K562 (cell line): Measurements from ENCODE around the gene LYPD5. TPM values are rescaled to one million over a fixed set of nuclear protein-coding genes. Genes with fewer than 3 reads are reported as not detected.

Experiments used
- ATF1 ChIP-seq, 2 experiments: fragments of 450-650 bp in 1 of 2; IDR thresholded peaks; 2 replicates each; pipeline ENCODE4 v1.6.1; 2016; ENCODE audit warnings: missing compliant biosample characterization in 1 of 2, missing genetic modification characterization in 1 of 2
- CBX3 ChIP-seq, 2 experiments: IDR thresholded peaks; 1 replicate in 1 of 2; 2 replicates in 1 of 2; pipeline ENCODE4 v1.6.1; 2012; ENCODE audit warnings: inconsistent platforms in 2 of 2, low read length in 2 of 2, borderline replicate concordance in 1 of 2, control low read depth in 1 of 2
- EHMT2 ChIP-seq: fragments of 450-650 bp; IDR thresholded peaks from 2 replicates; pipeline ENCODE4 v1.6.1; 2018; ENCODE audit warnings: antibody characterized with exemption
- ETV5 ChIP-seq: sonication (generic); formaldehyde crosslinking; IDR thresholded peaks from 2 replicates; pipeline ENCODE4 v1.4.0; 2020; ENCODE audit warnings: low read depth, mild to moderate bottlenecking, missing genetic modification reagents
- PCBP1 ChIP-seq: fragments of 200-400 bp; formaldehyde crosslinking; IDR thresholded peaks from 2 replicates; pipeline ENCODE4 v1.6.1; 2018; ENCODE audit warnings: mild to moderate bottlenecking, low read depth, low read length; ENCODE audit not compliant: poor library complexity, severe bottlenecking
- PHF20 ChIP-seq: fragments of 450-650 bp; IDR thresholded peaks from 2 replicates; pipeline ENCODE4 v1.6.1; 2018; ENCODE audit not compliant: partially characterized antibody
- RNF2 ChIP-seq: sonication (generic); IDR thresholded peaks from 2 replicates; pipeline ENCODE4 v1.6.1; 2016
- TCF7L2 ChIP-seq: fragments of 150-350 bp; IDR thresholded peaks from 2 replicates; pipeline ENCODE4 v1.6.1; 2016; ENCODE audit warnings: low read depth, mild to moderate bottlenecking, low read length, moderate library complexity
- XRCC4 ChIP-seq: IDR thresholded peaks from one replicate; pipeline ENCODE4 v1.6.1; 2011; ENCODE audit not compliant: insufficient read depth, insufficient read length; ENCODE audit errors: extremely low read depth
- ZNF347 ChIP-seq: fragments of 450-650 bp; formaldehyde crosslinking; IDR thresholded peaks from 2 replicates; pipeline ENCODE4 v1.4.0; 2020; ENCODE audit warnings: low read depth, mild to moderate bottlenecking, moderate library complexity
- ZNF589 ChIP-seq: fragments of 200-800 bp; sonication (Bioruptor generic); IDR thresholded peaks from 2 replicates; pipeline ENCODE4 v1.6.1; 2016; ENCODE audit warnings: low read depth, missing genetic modification characterization, missing compliant biosample characterization
- ZNF644 ChIP-seq: fragments of 200-800 bp; sonication (Bioruptor generic); IDR thresholded peaks from 2 replicates; pipeline ENCODE4 v1.6.1; 2016; ENCODE audit warnings: low read depth, missing genetic modification characterization, missing compliant biosample characterization
- polyA plus RNA-seq, 8 experiments: library from polyadenylated mRNA; depleted of rRNA in 4 of 8; stranded (reverse) in 5 of 8; unstranded in 3 of 8; fragments of >200 nt; fragmentation: Nextera tagmentation in 2 of 8; fragmentation: Illumina TruSeq in 1 of 8; extraction: Ambion mirVana in 2 of 8; extraction: Trizol in 1 of 8; gene quantifications; 2 replicates each; pipeline versions ENCODE4 v1.2.1 to v1.2.3, GENCODE V29; 2011 to 2014; ENCODE audit warnings: inconsistent platforms in 1 of 8, missing spikeins in 1 of 8
- total RNA-seq, 7 experiments: library from RNA; depleted of rRNA in 6 of 7; stranded (reverse); fragments of >200 nt in 6 of 7; fragmentation: Illumina TruSeq in 2 of 7; extraction: Trizol in 2 of 7; gene quantifications; 2 replicates each; pipeline versions ENCODE4 v1.2.1 to v1.2.3, GENCODE V29; 2011 to 2021; ENCODE audit warnings: low replicate concordance in 1 of 7
- TF ChIP-seq, protein P1 (sequence below): fragments of 450-650 bp; formaldehyde crosslinking; IDR thresholded peaks from 2 replicates; pipeline ENCODE4 v1.4.0; 2022; ENCODE audit warnings: missing genetic modification characterization
- TF ChIP-seq, protein P2 (sequence below): IDR thresholded peaks from 2 replicates; pipeline ENCODE4 v1.6.1; 2012; ENCODE audit warnings: low read depth, low read length, improper control_type of control experiment, borderline replicate concordance
- TF ChIP-seq, protein P3 (sequence below): sonication (generic); formaldehyde crosslinking; IDR thresholded peaks from 2 replicates; pipeline ENCODE4 v1.8.0; 2022; ENCODE audit warnings: mild to moderate bottlenecking, missing genetic modification reagents
- TF ChIP-seq, protein P4 (sequence below): fragments of 250-450 bp; sonication (Bioruptor Pico); IDR thresholded peaks from 2 replicates; pipeline ENCODE4 v1.8.0; 2022; ENCODE audit warnings: moderate library complexity, mild to moderate bottlenecking, inconsistent platforms
- TF ChIP-seq, protein P5 (sequence below): sonication (generic); formaldehyde crosslinking; IDR thresholded peaks from 2 replicates; pipeline ENCODE4 v1.8.1; 2023; ENCODE audit warnings: mild to moderate bottlenecking, missing genetic modification reagents
- TF ChIP-seq, protein P6 (sequence below): fragments of 450-650 bp; IDR thresholded peaks from 2 replicates; pipeline ENCODE4 v1.7.0; 2016; ENCODE audit warnings: borderline replicate concordance

LYPD5 gene
- total and polyA plus RNA-seq, 9 of the 15 experiments (the other 6 are each of a cell fraction or from before 2014, with no cell fraction given), result 0.03 to 0.22 (median 0.10) TPM; not detected in 3

DNA sequence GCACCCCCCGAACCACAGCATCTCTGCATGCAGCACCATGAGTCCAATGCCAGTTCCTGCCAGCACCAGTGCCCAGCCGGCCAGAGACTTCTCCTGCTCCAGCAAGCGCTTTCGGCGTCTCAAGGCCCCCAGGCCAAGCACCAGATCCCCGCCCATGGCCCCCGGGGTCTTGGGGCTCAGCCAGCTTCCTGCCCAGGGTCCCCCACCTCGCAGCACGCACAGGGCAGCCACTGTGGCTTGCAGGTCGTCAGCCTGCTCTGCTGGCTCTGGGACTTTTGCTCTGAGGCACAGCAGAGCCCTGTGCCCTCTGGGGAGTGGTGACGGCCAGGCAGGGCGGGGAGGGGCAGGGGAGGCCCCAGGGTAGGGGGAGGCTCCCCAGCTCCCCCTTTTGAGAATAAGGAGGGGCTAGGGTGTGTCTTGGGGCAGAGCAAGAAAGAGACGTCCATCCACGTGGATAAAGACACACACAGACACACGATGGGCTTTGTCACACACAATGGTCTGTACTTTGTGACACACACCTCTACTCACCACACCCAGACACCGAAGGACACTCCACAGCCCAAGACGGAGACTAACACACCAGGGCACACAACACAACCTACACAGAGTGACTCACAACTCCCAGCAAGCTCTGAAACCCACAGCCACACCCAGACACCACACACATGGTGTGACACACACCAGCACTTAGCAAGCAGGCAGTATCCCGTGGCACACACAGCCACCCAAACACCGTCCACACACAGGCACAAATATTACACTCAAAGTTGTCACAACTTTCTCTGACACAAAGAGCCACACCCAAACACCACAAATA, 21.3 kb downstream of the LYPD5 start, which contains the start of gene KCNN4 (continued):
- TF ChIP-seq, protein P1, sequence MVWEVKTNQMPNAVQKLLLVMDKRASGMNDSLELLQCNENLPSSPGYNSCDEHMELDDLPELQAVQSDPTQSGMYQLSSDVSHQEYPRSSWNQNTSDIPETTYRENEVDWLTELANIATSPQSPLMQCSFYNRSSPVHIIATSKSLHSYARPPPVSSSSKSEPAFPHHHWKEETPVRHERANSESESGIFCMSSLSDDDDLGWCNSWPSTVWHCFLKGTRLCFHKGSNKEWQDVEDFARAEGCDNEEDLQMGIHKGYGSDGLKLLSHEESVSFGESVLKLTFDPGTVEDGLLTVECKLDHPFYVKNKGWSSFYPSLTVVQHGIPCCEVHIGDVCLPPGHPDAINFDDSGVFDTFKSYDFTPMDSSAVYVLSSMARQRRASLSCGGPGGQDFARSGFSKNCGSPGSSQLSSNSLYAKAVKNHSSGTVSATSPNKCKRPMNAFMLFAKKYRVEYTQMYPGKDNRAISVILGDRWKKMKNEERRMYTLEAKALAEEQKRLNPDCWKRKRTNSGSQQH (CRISPR knock-in tag), result no peak
- TF ChIP-seq ZNF644 (tag), result no peak
- no peak for TF ChIP-seq XRCC4
- TF ChIP-seq PCBP1, result no peak
- no peak for TF ChIP-seq CBX3 (IDR thresholded peaks at IDR 0.05; ENCODE audit: borderline replicate concordance in 1 of 2, low read length in 2 of 2)
- TF ChIP-seq, protein P2, sequence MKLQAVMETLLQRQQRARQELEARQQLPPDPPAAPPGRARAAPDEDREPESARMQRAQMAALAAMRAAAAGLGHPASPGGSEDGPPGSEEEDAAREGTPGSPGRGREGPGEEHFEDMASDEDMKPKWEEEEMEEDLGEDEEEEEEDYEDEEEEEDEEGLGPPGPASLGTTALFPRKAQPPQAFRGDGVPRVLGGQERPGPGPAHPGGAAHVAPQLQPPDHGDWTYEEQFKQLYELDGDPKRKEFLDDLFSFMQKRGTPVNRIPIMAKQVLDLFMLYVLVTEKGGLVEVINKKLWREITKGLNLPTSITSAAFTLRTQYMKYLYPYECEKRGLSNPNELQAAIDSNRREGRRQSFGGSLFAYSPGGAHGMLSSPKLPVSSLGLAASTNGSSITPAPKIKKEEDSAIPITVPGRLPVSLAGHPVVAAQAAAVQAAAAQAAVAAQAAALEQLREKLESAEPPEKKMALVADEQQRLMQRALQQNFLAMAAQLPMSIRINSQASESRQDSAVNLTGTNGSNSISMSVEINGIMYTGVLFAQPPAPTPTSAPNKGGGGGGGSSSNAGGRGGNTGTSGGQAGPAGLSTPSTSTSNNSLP, result no peak
- no peak for TF ChIP-seq RNF2
- TF ChIP-seq ATF1 (CRISPR knock-in tag; IDR thresholded peaks at IDR 0.05), result no peak
- no peak for TF ChIP-seq ATF1 (tag; IDR thresholded peaks at IDR 0.05)
- TF ChIP-seq, protein P3, sequence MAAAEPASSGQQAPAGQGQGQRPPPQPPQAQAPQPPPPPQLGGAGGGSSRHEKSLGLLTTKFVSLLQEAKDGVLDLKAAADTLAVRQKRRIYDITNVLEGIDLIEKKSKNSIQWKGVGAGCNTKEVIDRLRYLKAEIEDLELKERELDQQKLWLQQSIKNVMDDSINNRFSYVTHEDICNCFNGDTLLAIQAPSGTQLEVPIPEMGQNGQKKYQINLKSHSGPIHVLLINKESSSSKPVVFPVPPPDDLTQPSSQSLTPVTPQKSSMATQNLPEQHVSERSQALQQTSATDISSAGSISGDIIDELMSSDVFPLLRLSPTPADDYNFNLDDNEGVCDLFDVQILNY (CRISPR knock-in tag), result no peak
- TF ChIP-seq ETV5 (CRISPR knock-in tag), result no peak
- peak; percentile 57 for TF ChIP-seq PHF20
- TF ChIP-seq, protein P4, sequence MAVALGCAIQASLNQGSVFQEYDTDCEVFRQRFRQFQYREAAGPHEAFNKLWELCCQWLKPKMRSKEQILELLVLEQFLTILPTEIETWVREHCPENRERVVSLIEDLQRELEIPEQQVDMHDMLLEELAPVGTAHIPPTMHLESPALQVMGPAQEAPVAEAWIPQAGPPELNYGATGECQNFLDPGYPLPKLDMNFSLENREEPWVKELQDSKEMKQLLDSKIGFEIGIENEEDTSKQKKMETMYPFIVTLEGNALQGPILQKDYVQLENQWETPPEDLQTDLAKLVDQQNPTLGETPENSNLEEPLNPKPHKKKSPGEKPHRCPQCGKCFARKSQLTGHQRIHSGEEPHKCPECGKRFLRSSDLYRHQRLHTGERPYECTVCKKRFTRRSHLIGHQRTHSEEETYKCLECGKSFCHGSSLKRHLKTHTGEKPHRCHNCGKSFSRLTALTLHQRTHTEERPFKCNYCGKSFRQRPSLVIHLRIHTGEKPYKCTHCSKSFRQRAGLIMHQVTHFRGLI, result no peak
- TF ChIP-seq ZNF347 (CRISPR knock-in tag), result no peak
- TF ChIP-seq EHMT2, result peak; percentile 30; the same call in 1 of the 2 replicates
- TF ChIP-seq, protein P5, sequence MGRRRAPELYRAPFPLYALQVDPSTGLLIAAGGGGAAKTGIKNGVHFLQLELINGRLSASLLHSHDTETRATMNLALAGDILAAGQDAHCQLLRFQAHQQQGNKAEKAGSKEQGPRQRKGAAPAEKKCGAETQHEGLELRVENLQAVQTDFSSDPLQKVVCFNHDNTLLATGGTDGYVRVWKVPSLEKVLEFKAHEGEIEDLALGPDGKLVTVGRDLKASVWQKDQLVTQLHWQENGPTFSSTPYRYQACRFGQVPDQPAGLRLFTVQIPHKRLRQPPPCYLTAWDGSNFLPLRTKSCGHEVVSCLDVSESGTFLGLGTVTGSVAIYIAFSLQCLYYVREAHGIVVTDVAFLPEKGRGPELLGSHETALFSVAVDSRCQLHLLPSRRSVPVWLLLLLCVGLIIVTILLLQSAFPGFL, result no peak
- TF ChIP-seq, protein P6, sequence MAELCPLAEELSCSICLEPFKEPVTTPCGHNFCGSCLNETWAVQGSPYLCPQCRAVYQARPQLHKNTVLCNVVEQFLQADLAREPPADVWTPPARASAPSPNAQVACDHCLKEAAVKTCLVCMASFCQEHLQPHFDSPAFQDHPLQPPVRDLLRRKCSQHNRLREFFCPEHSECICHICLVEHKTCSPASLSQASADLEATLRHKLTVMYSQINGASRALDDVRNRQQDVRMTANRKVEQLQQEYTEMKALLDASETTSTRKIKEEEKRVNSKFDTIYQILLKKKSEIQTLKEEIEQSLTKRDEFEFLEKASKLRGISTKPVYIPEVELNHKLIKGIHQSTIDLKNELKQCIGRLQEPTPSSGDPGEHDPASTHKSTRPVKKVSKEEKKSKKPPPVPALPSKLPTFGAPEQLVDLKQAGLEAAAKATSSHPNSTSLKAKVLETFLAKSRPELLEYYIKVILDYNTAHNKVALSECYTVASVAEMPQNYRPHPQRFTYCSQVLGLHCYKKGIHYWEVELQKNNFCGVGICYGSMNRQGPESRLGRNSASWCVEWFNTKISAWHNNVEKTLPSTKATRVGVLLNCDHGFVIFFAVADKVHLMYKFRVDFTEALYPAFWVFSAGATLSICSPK, result no peak
- TF ChIP-seq ZNF589 (CRISPR knock-in tag), result no peak
- no peak for TF ChIP-seq TCF7L2
